ENCODE data around the gene STARD8.

The STARD8 gene

GRCh38 chrX:68754406-68754805 is 106.9 kb downstream of the STARD8 start:
- no peak for DNase-seq

DNA sequence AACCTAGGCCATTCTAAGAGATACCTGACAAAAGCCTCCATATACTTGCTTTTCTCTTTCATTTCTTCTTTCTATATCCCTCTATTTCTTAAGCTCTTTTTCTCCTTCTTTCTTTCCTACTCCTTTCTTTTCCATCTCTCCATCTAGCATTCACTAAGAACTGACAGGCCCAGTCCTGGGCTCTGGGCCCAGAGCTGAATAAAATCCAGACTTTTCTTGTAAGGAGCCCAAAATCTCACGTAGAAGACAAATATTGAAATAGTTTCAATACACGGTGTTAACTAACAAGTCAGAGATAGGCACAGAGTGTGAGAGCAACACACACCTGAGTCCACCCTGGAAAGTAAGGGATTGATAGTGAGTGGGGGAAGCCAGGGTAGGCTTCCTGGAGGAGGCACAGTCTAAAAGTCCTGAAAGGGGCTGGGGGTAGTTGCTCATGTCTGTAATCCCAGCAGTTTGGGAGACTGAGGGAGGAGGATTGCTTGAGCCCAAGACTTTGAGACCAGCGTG is 108.2 kb downstream of the STARD8 start:
- DNase-seq = no peak

DNA sequence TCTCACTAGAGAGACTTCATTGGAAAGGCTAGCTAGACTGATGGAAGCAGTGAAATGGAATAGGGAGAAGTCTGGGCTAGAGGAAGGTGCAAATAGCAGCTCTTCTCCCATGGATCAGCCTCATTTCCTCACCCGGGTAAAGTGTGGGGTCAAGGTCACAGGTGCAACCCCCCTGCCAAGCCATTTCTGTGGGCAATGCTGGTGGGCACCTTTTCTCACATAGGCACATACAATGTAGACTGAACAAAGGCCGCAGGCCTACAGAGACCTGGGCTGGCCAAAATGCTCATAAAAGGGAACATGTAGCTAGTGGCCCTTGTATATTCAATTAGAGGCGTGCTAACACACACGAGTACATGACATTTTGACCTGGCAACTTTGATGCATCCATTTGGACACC is 109.9 kb downstream of the STARD8 start:
- DNase-seq = no peak

- DNase-seq = no peak
Measured at GRCh38 chrX:68757731-68758130, 110.3 kb downstream of the STARD8 start.

GRCh38 chrX:68758671-68759070 is 111.2 kb downstream of the STARD8 start:
- DNase-seq = no peak

DNA sequence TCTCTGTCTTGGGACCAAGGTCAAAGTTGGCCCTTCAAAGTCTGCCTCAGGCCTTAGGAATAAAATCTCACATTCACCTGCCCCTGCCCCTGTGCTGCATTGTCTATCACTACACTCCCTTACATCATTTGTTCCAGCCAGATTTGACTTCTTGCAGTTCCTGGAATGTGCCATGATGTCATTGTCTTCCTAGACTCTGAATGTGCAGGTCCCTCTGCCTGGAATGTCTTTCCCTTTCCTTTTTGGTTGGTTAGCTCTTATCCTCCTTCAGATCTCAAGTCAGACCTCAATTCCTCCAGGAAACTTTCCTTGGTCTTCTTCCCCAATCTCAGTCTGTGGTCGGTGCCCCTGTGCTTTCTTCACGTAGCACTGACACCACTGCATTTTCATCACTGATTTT is 113.6 kb downstream of the STARD8 start:
- no peak for DNase-seq

DNA sequence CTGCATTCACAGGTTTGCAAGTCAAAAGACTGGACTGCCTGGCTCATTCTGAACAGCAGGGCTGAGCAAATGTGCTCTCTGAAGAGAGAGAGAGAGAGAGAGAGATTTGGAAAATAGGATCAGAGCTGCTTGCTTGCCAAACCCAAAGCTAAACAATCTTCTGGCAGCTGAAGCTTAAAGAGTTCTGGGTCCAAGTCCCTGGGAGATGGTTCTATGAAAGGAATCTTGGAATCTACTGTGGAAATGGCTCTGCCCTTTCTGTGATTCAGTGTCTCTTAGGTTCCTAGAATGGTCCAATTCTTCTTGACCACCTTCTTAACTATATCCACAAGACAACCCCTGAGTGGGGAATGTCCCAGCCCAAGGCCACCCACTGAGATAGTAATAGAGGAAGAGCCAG is 115.3 kb downstream of the STARD8 start:
- DNase-seq = no peak

DNA sequence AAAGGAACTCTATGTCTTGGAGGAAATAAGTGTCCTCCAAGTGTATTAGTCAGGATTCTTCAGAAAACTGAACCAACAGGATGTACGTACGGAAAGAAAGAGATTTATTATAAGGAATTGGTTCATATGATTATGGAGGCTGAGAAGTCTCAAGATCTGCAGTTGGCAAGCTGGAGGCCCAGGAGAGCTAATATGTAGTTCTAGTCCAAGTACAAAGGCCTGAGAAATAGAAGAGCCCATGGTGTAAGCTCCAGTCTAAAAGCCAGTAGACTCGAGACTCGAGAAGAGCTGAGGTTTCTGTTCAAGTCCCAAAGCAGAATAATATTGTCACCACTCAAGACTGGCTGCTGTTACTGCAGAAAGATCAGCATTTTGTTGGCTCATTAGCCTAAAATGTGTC is 116.0 kb downstream of the STARD8 start:
- DNase-seq = no peak
